ENCODE measurements around the gene DEK. TPM values are rescaled to one million over a fixed set of nuclear protein-coding genes. Genes with fewer than 3 reads are reported as not detected.

DEK gene
- total and polyA plus RNA-seq, 2 donors (not counting 1 experiment from before 2014, with no cell fraction given), result 13.6 to 114 TPM

DNA sequence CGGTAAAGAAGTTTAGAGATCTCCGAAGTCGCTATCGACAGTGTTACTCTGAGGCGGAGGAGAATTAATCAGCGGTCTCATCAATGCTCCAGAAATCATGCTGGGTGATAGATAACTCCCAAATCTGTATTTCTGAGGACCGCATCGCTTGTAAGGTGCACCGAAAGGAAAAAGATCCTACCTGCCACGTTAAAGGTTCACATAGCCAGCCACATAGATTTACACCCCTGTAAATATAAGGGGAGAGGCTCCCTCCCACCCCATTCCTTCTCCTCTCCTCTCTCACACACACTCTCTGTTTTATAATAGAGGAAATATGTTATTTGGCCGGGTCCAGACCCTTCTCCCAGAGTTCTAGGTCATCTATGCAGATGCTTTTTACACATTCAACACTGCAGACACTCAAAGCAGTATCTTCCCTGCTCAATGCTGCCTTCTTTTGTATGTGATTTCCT, 620 bp upstream of the DEK start:
- H3K4me1 ChIP-seq (ENCODE audit: control insufficient read depth in 2 of 2, insufficient read depth in 2 of 2, low read length in 2 of 2), result peaks cover 37 to 46% of the 10 kb centered on the region in 2 donors
- H3K27me3 ChIP-seq (replicated peaks in 1 of 4; ENCODE audit: control extremely low read depth in 1 of 4, control insufficient read depth in 3 of 4, insufficient read depth in 4 of 4, low read length in 3 of 4), result peaks cover 0 to 3% (median 0%) of the 10 kb centered on the region in 4 experiments
- H3K27ac ChIP-seq (ENCODE audit: low read length in 2 of 2), result peak overlapping the region; percentile 60 to 85
- H3K4me3 Mint-ChIP-seq, result peak overlapping the region; percentile 93
- ChIA-PET CTCF (interaction anchor here (0.7 to 1.5 kb wide), 3 partner anchors 63 to 241 kb away, joined by 3 read pairs; no protein-coding TSS in a partner anchor), POLR2A (no interaction called here)
- WGBS (ENCODE audit: insufficient coverage), result 0% methylated on average over 6 of the region's 11 CpGs
- H3K4me3 ChIP-seq (ENCODE audit: control extremely low read depth in 1 of 5, extremely low read depth in 1 of 5, insufficient read depth in 1 of 5, low read depth in 2 of 5, low read length in 4 of 5), result peak overlapping the region; percentile 68 to 89 (median 83)
- peak overlapping the region; percentile 87 for H3K4me2 ChIP-seq (replicated peaks; ENCODE audit: low read depth, low read length, poor library complexity, severe bottlenecking)
- H3K27ac Mint-ChIP-seq, result peak overlapping the region; percentile 98
- H3K27me3 Mint-ChIP-seq, result no peaks in the 10 kb centered on the region
- H3K9me3 ChIP-seq (ENCODE audit: control extremely low read depth in 1 of 3, control insufficient read depth in 2 of 3, insufficient read depth in 1 of 3, low read length in 2 of 3), result peaks cover 0 to 11% (median 4%) of the 10 kb centered on the region in 3 donors
- peaks cover 17% of the 10 kb centered on the region for H4K20me1 ChIP-seq (ENCODE audit: control insufficient read depth, insufficient read depth, low read length, poor library complexity, severe bottlenecking)
- peak overlapping the region; percentile 83 for H3K9ac ChIP-seq (ENCODE audit: low read length)
- no peaks in the 10 kb centered on the region for H3K9me3 Mint-ChIP-seq (ENCODE audit: insufficient read depth)
- peaks cover 43% of the 10 kb centered on the region for H3K4me1 Mint-ChIP-seq
- H3K79me2 ChIP-seq (ENCODE audit: control insufficient read depth, insufficient read depth, low read length), result peaks cover 57% of the 10 kb centered on the region
- TF ChIP-seq, protein P1, sequence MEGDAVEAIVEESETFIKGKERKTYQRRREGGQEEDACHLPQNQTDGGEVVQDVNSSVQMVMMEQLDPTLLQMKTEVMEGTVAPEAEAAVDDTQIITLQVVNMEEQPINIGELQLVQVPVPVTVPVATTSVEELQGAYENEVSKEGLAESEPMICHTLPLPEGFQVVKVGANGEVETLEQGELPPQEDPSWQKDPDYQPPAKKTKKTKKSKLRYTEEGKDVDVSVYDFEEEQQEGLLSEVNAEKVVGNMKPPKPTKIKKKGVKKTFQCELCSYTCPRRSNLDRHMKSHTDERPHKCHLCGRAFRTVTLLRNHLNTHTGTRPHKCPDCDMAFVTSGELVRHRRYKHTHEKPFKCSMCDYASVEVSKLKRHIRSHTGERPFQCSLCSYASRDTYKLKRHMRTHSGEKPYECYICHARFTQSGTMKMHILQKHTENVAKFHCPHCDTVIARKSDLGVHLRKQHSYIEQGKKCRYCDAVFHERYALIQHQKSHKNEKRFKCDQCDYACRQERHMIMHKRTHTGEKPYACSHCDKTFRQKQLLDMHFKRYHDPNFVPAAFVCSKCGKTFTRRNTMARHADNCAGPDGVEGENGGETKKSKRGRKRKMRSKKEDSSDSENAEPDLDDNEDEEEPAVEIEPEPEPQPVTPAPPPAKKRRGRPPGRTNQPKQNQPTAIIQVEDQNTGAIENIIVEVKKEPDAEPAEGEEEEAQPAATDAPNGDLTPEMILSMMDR (IDR thresholded peaks at IDR 0.05), result peak; percentile 4
- TF ChIP-seq EZH2 (IDR thresholded peaks at IDR 0.05; ENCODE audit: borderline replicate concordance, insufficient read depth, low read depth, low read length, poor library complexity, severe bottlenecking), result no peak
- ATAC-seq (ENCODE audit: low read depth), result no peak
- intact Hi-C loops (cut with micrococcal nuclease), result loop anchor here (1.0 to 5.0 kb wide), 6 partner anchors 43 to 278 kb away; partner anchors contain the start of genes KIF13A and RNF144B
- DNase-seq, result no peak
- no peaks in the 10 kb centered on the region for H3K36me3 ChIP-seq (replicated peaks in 1 of 2; ENCODE audit: control extremely low read depth in 1 of 2, control insufficient read depth in 1 of 2, extremely low read depth in 1 of 2, insufficient read depth in 2 of 2, low read length in 1 of 2)
- peak overlapping the region; percentile 86 for H2AFZ ChIP-seq (ENCODE audit: insufficient read depth, low read depth, low read length, poor library complexity, severe bottlenecking)
